Eye (tissue), 1 donor: ENCODE results near the gene VN1R4.
"Not testable (repeated sequence)": the region's sequence is repeated elsewhere in the genome, so short reads cannot be mapped to it uniquely, and the experiment has no call there.

ENCODE experiments used
- DNase-seq: peaks from one replicate; pipeline ENCODE4 v3.0.0-alpha.2; 2015

Gene VN1R4, protein sequence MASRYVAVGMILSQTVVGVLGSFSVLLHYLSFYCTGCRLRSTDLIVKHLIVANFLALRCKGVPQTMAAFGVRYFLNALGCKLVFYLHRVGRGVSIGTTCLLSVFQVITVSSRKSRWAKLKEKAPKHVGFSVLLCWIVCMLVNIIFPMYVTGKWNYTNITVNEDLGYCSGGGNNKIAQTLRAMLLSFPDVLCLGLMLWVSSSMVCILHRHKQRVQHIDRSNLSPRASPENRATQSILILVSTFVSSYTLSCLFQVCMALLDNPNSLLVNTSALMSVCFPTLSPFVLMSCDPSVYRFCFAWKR

DNA sequence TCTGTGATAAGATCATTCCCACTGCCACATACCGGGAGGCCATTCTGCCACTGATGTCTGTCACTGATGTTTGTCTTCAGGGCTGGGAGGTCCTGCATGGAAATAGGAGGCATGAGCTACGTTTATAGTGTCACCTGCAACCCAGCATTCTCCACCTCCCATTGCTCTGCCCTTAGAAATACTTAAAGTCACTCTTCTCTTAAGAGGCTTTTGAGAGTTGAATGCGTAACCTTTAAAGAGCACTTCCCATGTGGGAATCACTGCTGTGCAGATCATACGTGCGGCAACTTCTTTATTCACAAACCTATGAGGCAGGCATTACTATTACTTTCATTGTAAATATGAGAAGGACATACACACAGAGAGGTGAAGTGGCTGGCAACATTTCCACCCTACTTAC, at the start of gene VN1R4:
Gene VN1R4, minus strand, starts transcription at position 101 of the 400 bp plus-strand sequence. Its CDS starts 58 bp downstream, at position 43.
- not testable (repeated sequence) for DNase-seq

DNA sequence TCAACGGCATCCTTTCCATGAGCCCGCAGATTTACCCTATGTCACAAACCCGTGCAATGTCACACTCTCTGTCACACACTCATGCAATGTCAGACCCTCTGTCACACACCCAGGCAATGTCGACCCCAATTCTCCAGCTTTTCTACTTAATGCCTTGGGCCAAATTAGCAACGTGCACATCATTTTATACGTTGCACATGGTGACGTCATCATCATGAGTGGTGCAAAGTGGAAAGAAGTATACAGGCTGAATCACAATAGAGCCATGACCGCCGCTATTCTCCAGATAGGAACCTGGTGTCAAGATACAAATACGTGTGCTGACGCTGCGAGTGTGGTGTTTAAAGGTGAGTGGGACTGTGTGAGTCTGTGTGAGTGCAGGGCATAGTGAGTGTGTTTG, 44.4 kb upstream of the VN1R4 start:
- DNase-seq, result no peak

DNA sequence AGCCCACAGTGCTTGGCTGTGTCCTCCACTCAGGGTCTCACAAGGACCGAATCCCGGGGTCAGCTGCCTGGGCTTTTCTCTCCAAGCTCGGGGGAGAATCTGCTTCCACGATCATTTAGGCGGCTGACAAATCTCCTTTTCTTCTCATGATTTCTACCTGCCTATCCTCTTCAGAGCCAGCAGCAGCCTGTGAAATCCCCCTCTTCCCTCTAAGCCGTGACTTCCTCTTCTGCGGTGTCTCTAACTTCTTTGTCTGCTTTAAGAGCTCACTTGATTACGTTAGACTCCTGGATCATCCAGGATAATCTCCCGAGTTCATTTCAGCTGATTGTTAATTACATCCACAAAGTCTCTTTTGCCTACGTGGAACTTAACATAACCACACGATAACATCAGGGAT, 43.5 kb upstream of the VN1R4 start:
- DNase-seq, result no peak

DNA sequence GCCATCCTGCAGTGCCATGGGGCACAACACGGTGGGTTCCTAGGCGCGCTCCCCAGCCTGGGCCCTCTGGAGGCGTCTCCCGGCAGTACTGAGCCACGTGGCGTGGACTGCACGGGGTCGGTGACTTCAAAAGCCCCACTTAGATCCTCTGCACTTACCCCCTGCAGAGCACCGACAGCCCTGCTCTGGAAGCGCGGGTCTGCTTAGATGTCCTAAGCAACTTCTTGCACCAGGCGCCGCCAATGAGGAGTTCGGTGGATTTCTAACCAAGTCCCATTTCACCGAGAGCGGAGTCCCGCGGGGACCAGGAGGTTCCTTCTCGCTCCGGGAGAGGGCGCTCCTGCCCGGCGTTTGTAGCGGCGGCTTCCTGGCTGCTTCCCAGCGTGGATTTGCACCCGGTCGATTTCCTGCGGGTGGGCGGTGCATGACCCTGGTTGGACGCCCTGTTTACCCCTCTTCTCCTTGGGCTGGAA, 40.9 kb upstream of the VN1R4 start:
- DNase-seq, result peak; percentile 75

DNA sequence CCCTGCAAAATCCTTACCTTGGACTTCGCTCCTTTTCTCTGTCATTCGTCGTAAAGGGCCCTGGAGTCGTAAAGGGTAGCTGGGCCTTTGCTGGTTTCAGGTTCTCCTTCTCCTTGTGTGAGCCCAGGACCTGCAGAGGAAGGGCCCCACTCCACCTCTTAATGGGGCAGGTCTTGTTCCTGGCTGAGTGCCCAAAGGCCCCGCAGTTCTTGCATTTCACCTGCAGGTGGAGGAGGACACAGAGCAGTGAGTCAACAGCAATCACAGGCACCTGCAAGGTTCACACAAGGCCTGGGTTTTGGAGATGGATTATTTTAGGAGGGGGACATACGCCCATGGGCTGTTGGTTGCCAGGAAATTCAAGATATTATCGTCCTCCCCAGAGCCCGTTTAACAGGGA, 33.8 kb upstream of the VN1R4 start:
- DNase-seq, result not testable (repeated sequence)

DNA sequence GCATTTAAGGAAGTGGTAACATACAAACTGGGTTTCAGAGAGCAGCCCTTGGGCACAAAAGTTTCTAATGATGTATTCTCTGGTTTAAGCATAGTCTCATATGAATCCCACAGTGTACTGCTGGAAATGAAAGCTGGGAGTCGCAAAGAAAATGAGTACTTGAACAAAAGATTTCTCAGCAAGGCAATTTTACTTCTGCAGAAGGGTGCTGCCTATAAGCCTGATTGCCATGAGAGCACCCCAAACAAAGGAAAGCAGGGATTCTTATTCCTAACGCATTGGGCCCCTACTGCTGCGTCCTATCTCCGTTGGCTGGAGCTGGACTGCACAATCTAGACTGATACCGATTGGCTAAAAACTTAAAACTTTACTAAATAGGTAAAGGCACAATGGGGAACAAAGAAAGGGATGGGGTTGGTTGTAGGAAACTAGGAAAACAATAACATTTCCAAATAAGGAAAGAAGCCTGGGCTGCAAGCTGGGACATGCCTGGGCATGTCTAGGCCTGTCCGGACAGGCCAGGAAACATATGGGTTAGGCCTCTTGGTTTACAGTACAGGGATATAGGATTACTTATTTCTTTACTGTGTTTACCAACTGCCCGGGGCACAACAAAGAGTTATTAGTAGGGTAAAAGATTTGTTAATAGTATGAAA, 27.4 kb upstream of the VN1R4 start:
- no peak for DNase-seq

DNA sequence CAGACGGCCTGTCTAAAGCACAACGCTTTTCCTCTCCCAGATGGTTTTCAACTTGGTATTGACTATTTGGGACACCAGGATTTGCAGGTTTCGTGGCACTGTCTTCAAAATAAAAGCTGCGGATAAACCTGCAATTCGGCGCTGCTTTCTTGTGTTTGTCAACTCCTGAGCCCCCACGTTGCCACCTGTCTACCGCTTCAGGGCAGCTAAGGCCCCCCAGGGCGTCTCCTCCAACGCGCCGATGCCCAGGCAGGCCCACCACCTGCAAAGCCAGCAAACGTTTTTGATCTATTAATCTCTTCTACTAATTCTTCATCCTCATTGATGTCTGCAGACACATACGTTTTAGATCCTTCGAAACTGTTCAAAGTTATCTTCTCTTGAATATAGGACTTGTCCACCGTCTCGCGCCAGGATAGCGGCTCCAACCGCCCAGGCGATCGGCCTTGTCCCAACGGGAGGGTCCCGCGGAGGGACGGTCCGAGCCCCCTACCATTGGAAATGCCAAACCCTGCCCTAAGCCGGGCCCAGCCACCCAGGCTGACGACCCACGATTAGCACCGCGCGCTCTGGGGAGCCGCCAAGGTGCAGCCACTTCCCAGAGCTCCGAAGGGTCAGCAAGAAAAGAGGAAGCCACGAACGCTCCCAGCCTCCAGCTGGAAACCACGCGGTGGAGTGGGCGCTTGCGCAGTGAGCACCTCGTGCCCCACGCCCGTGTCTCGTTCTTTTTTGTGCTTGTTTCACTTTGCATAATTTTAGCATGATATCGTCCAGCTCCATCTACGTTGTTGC, 23.4 kb upstream of the VN1R4 start:
- DNase-seq, result no peak

DNA sequence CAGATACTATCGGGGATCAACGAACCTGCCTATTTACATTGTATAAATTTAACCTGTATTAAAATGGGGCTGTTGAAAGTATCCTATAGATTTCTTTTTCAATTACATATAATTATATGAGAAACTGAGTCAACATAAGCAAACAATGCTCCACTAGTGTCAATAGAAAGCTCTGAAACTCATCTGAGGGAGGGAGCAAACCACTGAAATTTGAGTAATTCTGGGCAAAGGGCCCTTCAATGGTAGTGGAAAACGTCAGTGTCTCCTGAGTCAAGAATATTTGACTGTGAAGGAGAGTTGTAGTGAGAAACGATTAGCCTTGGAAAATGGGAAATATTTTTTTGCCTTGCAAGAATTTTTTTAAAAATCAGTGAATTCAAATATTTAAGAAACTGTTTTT, 17.6 kb upstream of the VN1R4 start:
- no peak for DNase-seq

DNA sequence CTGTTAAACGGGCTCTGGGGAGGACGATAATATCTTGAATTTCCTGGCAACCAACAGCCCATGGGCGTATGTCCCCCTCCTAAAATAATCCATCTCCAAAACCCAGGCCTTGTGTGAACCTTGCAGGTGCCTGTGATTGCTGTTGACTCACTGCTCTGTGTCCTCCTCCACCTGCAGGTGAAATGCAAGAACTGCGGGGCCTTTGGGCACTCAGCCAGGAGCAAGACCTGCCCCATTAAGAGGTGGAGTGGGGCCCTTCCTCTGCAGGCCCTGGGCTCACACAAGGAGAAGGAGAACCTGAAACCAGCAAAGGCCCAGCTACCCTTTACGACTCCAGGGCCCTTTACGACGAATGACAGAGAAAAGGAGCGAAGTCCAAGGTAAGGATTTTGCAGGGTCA, 14.4 kb upstream of the VN1R4 start:
- not testable (repeated sequence) for DNase-seq

DNA sequence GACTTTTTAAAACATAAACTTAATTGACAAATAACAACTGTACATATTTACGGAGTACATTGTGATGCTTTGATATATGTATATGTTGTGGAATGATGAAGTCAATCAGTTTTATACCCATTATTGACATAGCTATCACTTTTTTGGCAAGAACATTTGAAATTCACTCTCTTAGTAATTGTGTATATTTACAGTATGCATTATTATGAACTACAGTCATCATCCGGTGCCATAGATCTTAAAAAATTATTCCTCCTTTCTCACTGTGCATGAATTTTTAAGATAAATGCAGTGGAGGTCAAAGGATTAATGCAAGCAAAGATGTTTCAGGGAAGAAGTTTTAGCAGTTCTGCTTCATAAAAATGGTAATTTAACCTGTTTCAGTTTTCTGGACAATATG, 8.0 kb upstream of the VN1R4 start:
- DNase-seq, result no peak

DNA sequence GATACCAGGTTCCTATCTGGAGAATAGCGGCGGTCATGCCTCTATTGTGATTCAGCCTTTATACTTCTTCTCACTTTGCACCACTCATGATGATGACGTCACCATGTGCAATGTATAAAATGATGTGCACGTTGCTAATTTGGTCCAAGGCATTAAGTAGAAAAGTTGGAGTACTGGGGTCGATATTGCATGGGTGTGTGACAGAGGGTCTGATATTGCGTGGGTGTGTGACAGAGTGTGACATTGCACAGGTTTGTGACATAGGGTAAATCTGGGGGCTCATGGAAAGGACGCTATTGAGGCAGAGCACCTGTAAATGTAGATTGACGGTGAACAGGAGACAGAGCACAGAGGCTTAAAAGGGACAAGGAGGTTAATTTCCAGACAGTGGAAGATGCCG, 4.5 kb upstream of the VN1R4 start:
- no peak for DNase-seq

DNA sequence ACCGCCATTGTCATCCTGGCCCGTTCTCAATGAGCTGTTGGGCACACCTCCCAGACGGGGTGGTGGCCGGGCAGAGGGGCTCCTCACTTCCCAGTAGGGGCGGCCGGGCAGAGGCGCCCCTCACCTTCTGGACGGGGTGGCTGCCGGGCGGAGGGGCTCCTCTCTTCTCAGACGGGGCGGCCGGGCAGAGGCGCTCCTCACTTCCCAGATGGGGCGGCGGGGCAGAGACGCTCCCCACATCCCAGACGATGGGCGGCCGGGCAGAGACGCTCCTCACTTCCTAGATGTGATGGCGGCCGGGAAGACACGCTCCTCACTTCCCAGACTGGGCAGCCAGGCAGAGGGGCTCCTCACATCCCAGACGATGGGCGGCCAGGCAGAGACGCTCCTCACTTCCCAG, 2.3 kb upstream of the VN1R4 start:
- DNase-seq, result not testable (repeated sequence)

DNA sequence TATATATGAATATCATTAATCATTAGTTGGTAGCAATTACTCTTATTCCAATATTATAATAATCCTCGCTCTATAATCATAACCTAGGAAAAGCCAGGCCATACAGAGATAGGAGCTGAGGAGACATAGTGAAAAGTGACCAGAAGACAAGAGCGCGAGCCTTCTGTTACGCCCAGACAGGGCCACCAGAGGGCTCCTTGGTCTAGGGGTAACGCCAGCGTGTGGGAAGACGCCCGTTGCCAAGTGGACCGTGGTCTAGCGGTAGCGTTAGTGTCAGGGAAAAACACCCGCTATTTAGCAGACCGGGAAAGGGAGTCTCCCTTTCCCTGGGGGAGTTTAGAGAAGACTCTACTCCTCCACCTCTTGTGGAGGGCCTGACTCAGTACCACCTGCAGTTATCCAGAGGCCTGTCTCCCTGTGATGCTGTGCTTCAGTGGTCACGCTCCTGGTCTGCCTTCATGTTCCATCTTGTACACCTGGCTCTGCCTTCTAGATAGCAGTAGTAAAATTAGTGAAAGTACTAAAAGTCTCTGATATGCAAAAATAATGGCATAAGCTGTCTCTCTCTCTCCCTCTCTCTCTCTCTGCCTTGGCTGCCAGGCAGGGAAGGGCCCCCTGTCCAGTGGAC, 9.7 kb downstream of the VN1R4 start, which contains the start of gene VN1R2:
Gene VN1R2, plus strand, starts transcription at position 578 of the 628 bp plus-strand sequence. CDS start 84 bp downstream, outside the sequence.
- DNase-seq, result not testable (repeated sequence)

DNA sequence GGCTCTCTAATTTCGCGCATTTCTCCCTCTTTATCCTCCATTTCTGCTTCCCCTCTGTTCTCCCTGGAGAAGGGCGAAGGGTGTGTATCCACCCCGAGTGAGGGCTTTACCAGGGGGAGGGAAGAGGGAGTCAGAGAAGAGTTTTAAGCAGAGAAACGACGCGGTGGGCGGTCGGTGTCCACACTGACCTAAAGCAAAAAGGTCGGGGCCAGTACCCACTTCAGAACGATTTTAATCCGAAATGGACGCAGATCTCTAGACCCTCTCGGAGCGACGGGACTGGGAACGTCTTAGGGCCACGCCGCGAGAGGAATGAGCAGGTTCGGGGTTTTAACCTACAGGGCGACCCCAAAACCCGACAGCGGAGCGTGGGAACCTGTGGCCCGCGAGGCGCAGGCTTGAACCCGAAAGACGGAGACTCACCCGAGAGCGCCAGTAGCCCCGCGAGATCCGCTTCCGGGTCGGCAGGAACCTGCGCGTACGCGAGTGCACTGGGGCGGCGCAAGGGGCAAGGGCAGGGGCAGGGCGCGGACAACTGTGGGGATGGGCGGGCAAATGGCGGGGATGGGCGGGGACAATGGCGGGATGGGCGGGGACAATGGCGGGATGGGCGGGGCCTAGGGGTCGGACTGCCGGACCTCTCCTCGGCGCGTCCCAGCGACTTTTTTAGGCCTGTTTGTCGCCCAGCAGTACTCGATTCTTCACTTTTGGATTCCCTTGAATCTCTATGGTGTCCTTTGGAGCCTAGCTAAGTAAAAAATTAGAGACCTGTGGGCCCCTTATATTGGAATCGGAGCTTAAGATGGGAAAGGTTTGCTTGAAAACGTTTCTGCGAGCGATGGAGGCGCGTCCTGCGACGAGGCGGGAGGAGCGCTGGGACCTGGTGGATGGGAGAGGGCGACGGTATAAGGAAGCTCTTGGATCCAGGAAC, 12.8 kb downstream of the VN1R4 start, which contains the start of gene ZNF677:
Gene ZNF677, minus strand, starts transcription at position 463 of the 931 bp plus-strand sequence. CDS start 3,323 bp downstream, outside the sequence.
- peak; percentile 92 for DNase-seq

DNA sequence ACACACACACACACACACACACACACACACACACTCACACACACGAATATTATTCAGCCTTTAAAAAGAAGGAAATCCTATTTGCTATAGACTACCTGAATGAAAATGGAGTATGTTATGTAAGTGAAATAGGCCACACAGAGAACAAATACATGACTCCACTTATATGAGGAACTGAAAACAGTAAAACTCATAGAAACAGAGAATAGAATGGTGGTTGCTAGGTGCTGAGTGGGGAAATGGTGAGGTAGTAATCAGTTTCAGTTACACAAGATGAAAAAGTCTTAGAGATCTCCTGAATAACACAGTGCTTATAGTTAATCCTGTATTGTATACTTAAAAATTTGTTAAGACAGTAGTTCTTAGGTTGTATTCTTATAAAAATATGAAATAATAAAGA, 21.0 kb downstream of the VN1R4 start:
- DNase-seq, result no peak

DNA sequence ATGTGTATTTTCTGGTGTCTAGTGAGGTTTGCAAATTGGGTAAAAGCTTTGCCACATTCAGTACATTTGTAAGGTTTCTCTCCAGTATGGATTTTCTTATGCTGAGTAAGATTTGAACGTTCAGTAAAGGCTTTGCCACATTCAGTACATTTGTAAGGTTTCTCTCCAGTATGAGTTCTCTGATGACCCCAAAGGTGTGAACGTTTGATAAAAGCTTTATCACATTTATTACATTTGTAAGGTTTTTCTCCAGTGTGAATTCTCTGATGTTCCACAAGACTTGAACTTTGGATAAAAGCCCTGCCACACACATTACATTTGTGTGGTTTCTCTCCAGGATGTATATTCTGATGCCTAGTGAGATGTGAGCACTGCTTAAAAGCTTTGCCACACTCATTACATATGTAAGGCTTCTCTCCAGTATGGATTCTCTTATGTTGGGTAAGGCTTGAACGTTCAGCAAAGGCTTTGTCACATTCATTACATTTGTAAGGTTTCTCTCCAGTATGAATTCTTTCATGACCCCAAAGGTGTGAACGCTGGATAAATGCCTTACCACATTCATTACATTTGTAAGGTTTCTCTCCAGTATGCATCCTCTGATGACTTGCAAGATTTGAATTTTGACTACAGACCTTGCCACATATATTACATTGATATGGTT, 30.3 kb downstream of the VN1R4 start:
- DNase-seq, result no peak

DNA sequence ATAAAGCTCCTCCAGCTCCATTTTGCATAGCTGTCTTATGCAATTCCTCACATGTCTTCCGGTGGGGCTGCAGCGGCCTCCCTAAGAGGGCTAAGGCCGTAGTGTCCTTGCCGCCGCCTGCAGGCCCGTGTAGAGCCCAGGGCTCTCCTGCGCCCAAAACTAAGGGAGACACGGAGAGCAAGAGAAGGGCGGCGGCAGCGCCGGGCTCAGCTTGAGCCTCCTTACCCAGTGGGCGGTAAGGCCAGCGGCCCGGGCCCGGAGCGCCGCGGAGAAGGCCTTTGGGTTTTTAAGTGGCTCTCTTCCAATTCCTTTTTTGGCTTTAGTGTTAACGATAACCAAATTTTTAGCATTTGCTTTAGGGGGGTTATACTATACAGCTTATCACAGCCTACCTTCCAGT, 42.9 kb downstream of the VN1R4 start:
- no peak for DNase-seq

DNA sequence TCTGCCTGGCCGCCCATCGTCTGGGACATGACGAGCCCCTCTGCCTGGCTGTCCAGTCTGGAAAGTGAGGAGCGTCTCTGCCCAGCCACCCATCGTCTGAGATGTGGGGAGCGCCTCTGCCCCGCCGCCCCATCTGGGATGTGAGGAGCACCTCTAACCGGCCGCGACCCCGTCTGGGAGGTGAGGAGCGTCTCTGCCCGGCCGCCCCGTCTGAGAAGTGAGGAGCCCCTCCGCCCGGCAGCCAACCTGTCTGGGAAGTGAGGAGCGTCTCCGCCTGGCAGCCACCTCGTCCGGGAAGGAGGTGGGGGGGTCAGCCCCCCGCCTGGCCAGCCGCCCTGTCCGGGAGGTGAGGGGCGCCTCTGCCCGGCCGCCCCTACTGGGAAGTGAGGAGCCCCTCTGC, 44.8 kb downstream of the VN1R4 start:
- DNase-seq, result not testable (repeated sequence)
